GM12874 (cell line): ENCODE results near the gene PANK4.

Experiments used
- TF ChIP-seq, protein P1 (sequence below): IDR thresholded peaks from 2 replicates; pipeline ENCODE4 v1.5.1; 2011; ENCODE audit warnings: low read depth, mild to moderate bottlenecking, control low read depth, low read length, moderate library complexity; ENCODE audit not compliant: insufficient read depth

Gene PANK4

DNA sequence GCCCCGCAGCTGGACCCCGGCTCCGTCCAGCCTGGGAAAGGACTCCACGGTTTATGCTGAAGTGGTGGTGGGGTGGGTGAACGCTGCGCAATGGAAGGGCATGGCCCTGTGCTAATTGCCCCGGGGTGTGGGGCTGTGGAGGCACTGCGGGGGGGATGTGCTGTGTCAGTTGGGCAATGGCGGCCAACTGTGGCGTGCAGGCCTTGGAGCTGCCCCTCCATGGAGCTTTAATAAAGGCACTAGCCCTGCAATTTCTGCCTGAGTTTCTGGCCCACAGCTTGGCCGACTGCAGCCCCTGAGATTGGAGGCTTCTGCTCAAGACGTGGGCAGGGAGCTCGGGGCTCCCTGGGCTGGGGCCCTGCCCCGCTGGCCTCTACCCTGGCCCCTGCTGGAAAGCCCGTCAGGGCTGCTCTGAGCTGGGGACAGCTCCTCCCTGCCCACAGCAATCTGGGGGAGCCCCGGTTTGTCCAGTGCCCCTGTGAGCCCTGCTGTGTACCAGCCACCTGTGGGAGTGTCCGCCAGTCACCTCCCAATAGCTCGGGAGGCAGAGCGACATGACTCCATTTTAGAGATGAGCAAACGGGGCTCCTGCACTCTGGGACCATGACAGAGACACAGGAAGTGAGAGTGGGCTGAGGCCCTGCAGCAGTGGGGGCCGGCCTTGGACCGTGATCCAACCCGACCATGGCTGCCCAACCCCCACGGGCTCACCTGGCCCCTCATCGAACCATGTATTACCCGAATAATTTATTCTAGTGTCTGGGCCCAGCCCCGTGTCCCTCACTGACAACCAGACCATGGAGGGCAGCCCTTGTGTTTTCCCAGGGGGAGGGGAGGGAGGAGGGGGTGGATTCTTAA, 21.0 kb upstream of the PANK4 start:
- TF ChIP-seq, protein P1, sequence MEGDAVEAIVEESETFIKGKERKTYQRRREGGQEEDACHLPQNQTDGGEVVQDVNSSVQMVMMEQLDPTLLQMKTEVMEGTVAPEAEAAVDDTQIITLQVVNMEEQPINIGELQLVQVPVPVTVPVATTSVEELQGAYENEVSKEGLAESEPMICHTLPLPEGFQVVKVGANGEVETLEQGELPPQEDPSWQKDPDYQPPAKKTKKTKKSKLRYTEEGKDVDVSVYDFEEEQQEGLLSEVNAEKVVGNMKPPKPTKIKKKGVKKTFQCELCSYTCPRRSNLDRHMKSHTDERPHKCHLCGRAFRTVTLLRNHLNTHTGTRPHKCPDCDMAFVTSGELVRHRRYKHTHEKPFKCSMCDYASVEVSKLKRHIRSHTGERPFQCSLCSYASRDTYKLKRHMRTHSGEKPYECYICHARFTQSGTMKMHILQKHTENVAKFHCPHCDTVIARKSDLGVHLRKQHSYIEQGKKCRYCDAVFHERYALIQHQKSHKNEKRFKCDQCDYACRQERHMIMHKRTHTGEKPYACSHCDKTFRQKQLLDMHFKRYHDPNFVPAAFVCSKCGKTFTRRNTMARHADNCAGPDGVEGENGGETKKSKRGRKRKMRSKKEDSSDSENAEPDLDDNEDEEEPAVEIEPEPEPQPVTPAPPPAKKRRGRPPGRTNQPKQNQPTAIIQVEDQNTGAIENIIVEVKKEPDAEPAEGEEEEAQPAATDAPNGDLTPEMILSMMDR, result no peak

DNA sequence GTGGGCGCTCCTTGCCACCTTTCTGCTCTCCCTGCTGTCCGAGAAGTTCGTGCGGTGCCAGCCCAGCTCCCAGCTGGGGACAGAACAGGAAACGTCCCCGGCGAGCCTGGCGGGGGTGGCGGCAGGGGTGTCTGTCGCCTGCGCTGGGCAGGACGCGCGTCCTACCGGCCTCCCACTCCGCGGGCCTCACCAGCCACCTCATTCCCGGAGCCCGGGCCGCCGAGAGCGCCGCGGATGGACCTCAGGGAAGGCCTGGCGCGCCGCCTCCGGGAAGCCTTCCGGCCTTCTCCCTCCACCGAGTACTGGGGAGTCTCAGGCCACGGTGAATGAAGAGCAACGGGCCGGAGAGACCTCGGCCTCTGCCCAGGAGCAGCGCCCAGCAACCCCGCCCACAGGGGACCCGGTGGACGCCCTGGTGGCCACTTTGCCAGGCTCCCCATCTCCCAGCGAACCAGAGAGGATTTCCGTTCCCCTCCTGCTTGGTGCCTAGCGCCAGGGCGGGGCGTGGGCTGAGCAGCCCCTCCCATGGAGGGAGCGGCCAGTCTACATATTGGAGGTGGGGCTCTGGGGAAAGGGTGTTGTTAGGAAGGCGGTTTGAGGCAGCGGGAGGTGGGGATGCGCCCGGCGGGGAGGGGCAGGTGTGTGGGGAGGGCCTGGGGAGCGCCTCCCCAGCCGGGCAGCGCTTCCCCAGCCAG, 20.3 kb upstream of the PANK4 start:
- TF ChIP-seq, protein P1, result no peak

DNA sequence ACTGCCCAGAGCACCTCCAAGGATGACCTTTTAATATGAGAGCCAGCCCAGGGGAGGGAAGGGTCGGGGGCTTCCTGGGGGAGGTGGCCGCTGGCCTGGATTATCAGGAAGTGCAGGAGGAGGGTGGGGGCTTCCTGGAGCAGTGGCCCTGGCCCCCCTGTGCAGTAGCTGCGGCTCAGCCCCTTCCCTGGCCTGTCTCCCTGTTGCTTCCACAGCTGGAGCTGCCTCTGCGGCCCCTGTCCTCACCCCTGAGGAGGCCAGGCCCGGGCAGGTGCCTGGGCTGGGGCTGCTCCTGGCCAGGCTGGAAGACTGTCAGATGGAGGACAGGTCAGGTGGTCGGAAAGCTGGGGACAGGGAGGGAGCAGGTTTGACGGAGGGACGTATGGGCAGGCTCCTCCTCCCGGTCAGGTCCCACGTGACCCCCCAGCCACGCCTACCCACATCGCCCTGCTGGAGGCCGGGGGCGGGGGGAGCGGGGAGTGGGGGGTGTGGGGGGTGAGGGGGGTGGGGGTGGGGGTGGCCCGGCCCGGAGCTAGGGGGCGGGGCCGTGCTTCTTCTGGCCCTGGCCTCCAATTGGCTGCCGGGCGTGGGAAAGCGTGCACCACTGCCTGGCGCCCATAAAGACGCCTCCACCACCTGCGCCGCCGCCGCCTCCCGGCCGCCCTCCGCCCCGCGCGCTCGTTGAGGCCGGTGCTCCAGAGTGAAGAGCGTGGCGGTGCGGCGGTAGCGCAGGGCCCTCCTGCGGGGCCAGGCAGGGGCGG, 19.5 kb upstream of the PANK4 start:
- TF ChIP-seq, protein P1, result no peak

DNA sequence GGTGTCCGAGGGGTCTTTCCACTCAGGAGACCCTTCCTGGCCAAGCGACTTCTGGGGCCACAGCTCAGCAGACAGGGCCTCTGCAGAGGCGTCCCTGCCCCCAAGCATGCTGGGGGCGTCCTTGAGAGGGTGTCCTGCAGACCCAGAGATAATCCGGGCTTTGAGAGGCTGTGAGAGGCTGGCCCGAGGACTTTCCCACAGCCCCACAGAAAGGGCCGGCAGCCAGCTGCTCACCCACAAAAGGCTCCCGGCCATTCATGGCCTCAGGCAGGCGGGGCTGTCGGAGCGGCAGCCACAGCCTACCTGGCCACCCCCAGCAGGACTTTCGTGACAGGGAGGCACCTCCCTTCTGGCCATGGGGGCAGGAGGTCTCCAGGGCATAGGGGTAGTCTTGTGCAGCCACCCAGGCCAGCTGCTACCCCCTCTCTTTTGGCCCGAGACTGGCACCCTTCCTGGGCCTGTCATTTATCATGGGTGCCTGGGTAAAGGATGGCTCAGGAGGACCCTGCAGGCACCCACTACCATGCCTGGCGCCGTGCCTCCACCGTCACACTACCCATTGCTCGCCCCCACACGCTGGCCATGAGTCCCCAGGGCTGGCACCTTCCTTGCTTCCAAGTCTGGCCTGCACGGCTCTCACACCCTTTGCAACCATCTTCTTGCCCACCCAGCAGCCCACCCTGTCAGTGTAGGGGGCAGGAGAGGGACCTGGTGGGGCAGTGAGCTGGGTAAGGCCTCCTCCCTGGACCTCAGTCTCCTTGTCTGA, 18.7 kb upstream of the PANK4 start:
- TF ChIP-seq, protein P1, result no peak

DNA sequence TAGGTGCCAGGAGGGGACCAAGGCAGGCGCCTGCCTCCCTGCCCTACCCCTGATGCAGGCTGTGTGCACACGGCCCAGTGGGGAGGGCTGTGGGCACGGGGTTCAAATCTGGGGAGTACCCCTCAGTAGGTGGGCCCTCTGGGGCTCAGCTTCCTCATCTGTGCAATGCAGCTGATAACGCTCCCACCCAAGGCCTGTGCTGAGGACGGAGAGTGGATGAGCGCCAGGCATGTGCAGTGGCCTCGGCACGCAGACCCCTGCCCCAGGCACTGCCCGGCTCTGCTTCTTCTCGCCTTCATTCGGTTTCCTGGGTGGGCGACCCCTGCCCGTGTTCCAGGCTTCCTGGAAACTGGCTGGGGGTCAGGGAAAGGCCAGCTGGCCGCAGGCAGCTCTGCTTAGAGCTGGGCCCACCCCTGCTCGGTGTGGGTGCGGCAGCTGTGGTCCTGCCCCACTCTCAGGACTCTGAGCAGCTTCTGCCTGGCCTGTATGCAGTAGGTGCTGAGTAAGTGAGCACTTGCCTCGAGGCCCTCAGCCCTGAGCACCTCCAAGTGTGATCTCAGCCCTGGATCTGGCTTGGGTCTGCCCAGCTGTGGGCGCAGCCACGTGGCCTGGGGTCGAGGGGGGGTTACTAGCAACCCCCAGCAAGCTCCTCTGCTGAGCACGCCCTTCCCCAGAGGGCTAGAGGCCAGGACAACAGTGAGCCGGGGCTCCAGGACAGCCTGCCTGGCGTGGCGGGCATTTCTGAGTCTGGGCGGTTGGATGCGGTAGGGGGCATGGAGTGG, 17.9 kb upstream of the PANK4 start:
- TF ChIP-seq, protein P1, result no peak

DNA sequence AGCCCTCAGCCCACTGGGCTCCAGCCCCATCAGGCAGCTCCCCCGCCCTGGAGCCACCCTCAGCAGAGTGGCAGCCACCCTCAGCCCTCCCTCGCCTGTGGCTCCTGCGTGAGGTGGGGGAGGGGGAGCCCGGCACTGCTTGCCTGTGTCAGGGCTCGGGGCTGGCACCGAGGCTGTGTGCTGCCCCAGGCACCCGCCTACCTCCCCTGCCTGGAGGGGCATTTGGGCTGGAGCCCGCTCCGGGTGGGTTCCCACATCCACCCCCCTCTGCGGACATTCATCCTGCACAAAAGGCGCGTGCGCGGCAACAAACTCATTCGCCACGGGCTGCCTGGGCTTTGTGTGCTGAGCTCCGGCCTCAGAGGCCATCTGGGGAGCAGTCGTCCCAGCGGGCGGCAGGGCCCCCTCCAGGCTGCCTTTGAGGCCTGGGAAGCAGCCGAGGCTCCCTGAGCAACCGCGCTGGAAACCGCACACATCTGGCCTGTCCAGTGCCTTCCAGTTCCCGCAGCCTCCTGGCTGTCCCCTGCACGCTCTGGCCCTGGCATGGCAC, 17.2 kb upstream of the PANK4 start:
- TF ChIP-seq, protein P1, result no peak
